Measurements from ENCODE around the gene ZNF189. TPM values are rescaled to one million over a fixed set of nuclear protein-coding genes. Genes with fewer than 3 reads are reported as not detected.

The ZNF189 gene
- 9.9 and 13.2 TPM in 2 replicates for total RNA-seq (2014; rRNA removed; shearing (Covaris generic))

DNA sequence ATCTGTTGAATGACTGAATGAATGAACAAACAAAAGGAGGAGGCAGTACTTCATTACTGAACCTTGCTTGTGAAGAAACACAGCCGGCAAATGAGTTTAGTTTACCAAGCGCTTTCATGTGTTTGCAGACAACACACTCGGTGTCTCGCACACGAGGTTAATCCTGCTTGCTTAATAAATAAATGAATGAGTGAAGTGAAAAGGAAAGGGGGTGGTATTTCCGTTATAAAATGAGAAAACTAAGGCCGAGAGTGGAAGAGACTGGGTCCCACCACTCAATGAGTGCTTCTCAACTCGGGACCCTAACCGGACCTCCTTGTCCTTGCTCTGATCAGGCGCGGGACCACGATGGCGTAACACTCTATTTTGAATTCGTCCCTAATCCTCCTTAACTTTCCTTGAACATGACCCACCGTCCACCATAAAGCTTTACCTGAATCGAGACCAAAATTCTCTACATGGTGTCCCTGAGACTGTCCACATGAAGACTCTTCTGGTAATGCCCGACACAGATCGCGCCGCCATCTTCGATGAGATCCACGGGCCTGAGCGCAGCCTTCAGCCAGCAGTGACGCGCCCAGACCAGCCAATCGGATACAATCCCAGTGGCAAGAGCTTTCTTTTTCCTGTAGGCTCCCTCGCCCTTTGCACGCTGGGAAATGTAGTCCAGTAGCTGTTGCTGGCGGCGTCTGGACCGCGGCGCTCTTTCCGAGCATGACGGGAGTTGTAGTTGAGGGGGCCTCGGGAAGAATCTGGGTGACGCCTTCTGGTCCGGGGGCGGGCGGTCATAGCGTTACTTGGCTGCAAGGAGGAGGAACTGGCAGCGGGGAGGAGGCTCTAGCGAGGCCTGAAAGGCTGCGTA lies at the start of gene ZNF189, which contains the start of gene MRPL50:
TSS of gene ZNF189 (plus strand) at position 784 of the 862 bp plus-strand sequence. CDS start 306 bp downstream, outside the sequence.
TSS of gene MRPL50 (minus strand) at position 551 of the 862 bp plus-strand sequence. CDS start at position 525, 26 bp downstream.
- H3K27me3 ChIP-seq (ENCODE audit: control insufficient read depth, insufficient read depth, low read length), result no peaks in the 10 kb centered on the region
- peaks cover 10% of the 10 kb centered on the region for H3K36me3 ChIP-seq (replicated peaks; ENCODE audit: control insufficient read depth, insufficient read depth, low read length)
- peak within 1 kb of the TSS; percentile 75 for H3K4me3 ChIP-seq (ENCODE audit: insufficient read depth, low read depth, low read length)
- peak; percentile 87 for DNase-seq

GRCh38 chr9:101350285-101350684 lies 48.4 kb upstream of the ZNF189 start:
- H3K36me3 ChIP-seq (replicated peaks; ENCODE audit: control insufficient read depth, insufficient read depth, low read length), result no peaks in the 10 kb centered on the region
- DNase-seq, result no peak
- no peak overlapping the region for H3K4me3 ChIP-seq (ENCODE audit: insufficient read depth, low read depth, low read length)
- H3K27me3 ChIP-seq (ENCODE audit: control insufficient read depth, insufficient read depth, low read length), result no peaks in the 10 kb centered on the region

- no peak overlapping the region for H3K4me3 ChIP-seq (ENCODE audit: insufficient read depth, low read depth, low read length)
- no peaks in the 10 kb centered on the region for H3K36me3 ChIP-seq (replicated peaks; ENCODE audit: control insufficient read depth, insufficient read depth, low read length)
- no peak for DNase-seq
- no peaks in the 10 kb centered on the region for H3K27me3 ChIP-seq (ENCODE audit: control insufficient read depth, insufficient read depth, low read length)
Observed at GRCh38 chr9:101352892-101353463, 45.7 kb upstream of the ZNF189 start.

DNA sequence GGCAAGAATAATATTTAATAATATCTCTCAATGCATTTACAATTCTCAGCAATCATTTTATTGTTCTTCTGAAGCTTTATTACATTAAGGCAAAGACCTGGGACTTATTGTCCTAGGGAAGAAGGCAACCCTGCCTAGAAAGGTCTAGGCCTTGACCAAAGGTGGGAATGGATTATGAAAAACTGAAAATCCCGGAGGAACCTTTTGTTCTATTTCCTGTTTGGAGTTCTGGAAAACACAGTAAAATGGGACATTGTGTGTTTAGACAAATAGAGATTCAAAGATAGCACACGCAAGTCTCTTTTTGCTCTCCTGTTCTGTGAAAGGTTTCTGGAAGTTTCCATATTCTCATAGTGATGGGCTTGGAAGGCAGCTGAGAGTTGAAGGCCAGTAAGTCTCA lies 45.0 kb upstream of the ZNF189 start:
- no peak overlapping the region for H3K4me3 ChIP-seq (ENCODE audit: insufficient read depth, low read depth, low read length)
- DNase-seq, result no peak
- no peaks in the 10 kb centered on the region for H3K27me3 ChIP-seq (ENCODE audit: control insufficient read depth, insufficient read depth, low read length)
- H3K36me3 ChIP-seq (replicated peaks; ENCODE audit: control insufficient read depth, insufficient read depth, low read length), result no peaks in the 10 kb centered on the region

- Histone ChIP-seq H3K36me3 (replicated peaks; ENCODE audit: control insufficient read depth, insufficient read depth, low read length) (no peaks in the 10 kb centered on the region), H3K27me3 (ENCODE audit: control insufficient read depth, insufficient read depth, low read length) (no peaks in the 10 kb centered on the region), H3K4me3 (ENCODE audit: insufficient read depth, low read depth, low read length) (no peak overlapping the region)
- no peak for DNase-seq
Observed at GRCh38 chr9:101354143-101354764, 44.4 kb upstream of the ZNF189 start.

DNA sequence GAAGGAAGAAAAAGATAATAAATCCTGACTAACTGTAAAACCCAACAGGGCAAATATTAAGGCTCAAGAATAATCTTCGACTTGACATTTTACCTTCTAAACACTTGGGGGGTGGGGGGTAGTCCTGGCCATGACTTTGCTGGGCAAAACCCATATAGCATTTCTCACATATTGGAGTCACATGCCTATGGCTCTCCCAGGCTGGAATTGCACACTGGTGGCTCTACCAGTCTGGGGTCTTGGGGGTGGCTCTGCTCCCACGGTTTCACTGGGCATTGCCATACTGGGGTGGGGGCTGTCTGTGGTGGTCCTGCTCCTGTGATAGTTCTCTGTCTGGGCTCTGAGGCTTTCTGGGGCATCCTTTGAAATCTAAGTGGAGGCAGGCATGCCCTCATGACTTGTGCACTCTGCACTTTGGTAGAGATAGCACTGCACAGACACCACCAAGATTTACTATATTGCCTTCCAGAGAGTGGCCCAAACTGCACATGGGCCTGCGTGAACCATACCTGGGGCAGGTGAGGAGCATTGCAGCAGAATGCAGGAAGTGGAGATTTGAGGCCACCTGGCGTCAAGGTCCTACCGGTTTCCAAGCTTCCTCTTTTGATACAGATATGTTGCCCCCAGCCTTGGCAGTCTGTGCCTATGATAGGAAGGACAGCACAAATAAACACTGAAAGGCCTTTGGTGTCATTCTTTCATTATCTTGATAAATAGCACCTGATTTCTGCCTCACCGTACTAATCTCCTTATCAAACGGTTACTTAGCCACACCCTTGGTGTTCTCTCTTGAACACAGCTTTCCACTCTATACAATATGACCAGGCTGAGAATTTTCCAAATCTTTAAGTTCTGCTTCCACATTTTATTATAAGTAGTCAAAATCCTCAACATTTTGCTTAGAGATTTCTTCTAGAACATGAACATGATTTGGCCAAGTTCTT lies 43.6 kb upstream of the ZNF189 start:
- no peak for DNase-seq
- H3K27me3 ChIP-seq (ENCODE audit: control insufficient read depth, insufficient read depth, low read length), result no peaks in the 10 kb centered on the region
- H3K4me3 ChIP-seq (ENCODE audit: insufficient read depth, low read depth, low read length), result no peak overlapping the region
- H3K36me3 ChIP-seq (replicated peaks; ENCODE audit: control insufficient read depth, insufficient read depth, low read length), result no peaks in the 10 kb centered on the region

GRCh38 chr9:101356619-101357018 lies 42.0 kb upstream of the ZNF189 start:
- no peak for DNase-seq

DNA sequence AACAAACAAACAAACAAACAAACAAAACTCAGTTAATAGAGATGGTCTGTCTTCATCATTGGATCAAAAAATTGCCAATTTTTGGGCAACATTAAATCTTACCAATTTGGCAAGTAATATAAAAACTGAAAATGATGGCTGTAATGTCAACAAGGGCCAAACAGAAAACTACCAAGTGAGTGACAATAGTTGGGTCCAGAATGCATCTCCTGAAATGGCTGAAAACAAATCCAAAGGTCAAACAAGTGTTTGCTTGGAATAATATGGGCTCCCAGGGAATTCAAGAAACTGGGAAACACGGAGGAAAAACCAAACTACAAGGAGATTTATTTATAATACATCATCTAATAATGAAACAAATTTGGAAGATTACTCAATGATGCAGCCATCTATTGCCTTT lies 39.0 kb upstream of the ZNF189 start:
- Histone ChIP-seq H3K4me3 (ENCODE audit: insufficient read depth, low read depth, low read length) (no peak overlapping the region), H3K36me3 (replicated peaks; ENCODE audit: control insufficient read depth, insufficient read depth, low read length) (no peaks in the 10 kb centered on the region), H3K27me3 (ENCODE audit: control insufficient read depth, insufficient read depth, low read length) (no peaks in the 10 kb centered on the region)
- DNase-seq, result no peak

More at GRCh38 chr9:101356619-101357018, 42.0 kb upstream of the ZNF189 start:
- no peak overlapping the region for H3K4me3 ChIP-seq (ENCODE audit: insufficient read depth, low read depth, low read length)
- no peaks in the 10 kb centered on the region for H3K27me3 ChIP-seq (ENCODE audit: control insufficient read depth, insufficient read depth, low read length)
- no peaks in the 10 kb centered on the region for H3K36me3 ChIP-seq (replicated peaks; ENCODE audit: control insufficient read depth, insufficient read depth, low read length)

DNA sequence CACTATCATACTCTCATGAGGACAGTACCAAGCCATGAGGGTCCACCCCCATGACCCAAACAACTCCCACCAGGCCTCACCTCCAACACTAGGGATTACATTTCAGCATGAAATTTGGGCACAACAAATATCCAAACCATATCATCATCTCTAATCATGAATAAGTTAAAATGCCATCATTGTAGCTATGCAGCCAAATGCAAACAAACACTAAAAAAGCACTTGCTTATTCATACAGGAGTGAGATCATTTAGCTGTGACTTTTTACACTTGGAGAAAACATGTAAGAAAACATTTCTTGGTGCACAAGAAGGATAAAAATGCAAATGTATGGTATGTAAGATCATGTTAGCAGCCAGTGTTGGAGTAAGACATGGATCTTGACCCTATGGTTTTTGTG lies 38.0 kb upstream of the ZNF189 start:
- no peak for DNase-seq
- Histone ChIP-seq H3K4me3 (ENCODE audit: insufficient read depth, low read depth, low read length) (no peak overlapping the region), H3K27me3 (ENCODE audit: control insufficient read depth, insufficient read depth, low read length) (no peaks in the 10 kb centered on the region), H3K36me3 (replicated peaks; ENCODE audit: control insufficient read depth, insufficient read depth, low read length) (no peaks in the 10 kb centered on the region)

- DNase-seq, result no peak
- H3K4me3 ChIP-seq (ENCODE audit: insufficient read depth, low read depth, low read length), result no peak overlapping the region
- no peaks in the 10 kb centered on the region for H3K27me3 ChIP-seq (ENCODE audit: control insufficient read depth, insufficient read depth, low read length)
- H3K36me3 ChIP-seq (replicated peaks; ENCODE audit: control insufficient read depth, insufficient read depth, low read length), result no peaks in the 10 kb centered on the region
Observed at GRCh38 chr9:101362450-101362849, 36.2 kb upstream of the ZNF189 start.

DNA sequence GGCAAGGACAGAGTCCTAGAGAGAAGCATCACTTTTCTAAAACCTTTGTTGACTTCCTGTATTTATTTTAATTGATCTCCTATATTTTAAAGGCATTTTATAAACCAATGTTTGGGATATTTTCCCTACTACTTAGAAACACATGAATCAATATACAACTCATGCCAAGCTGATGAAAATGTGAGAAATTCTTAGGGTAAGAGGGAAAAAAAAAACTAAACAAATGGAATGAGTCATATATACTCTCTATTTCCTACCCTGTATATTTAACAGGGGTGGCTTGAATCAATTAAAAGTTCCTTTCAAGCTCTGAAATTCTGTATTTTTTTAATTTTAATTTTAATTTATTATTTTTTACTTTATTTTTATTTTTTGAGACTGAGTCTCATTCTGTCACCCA lies 33.5 kb upstream of the ZNF189 start:
- Histone ChIP-seq H3K4me3 (ENCODE audit: insufficient read depth, low read depth, low read length) (no peak overlapping the region), H3K27me3 (ENCODE audit: control insufficient read depth, insufficient read depth, low read length) (no peaks in the 10 kb centered on the region), H3K36me3 (replicated peaks; ENCODE audit: control insufficient read depth, insufficient read depth, low read length) (no peaks in the 10 kb centered on the region)
- DNase-seq, result no peak

DNA sequence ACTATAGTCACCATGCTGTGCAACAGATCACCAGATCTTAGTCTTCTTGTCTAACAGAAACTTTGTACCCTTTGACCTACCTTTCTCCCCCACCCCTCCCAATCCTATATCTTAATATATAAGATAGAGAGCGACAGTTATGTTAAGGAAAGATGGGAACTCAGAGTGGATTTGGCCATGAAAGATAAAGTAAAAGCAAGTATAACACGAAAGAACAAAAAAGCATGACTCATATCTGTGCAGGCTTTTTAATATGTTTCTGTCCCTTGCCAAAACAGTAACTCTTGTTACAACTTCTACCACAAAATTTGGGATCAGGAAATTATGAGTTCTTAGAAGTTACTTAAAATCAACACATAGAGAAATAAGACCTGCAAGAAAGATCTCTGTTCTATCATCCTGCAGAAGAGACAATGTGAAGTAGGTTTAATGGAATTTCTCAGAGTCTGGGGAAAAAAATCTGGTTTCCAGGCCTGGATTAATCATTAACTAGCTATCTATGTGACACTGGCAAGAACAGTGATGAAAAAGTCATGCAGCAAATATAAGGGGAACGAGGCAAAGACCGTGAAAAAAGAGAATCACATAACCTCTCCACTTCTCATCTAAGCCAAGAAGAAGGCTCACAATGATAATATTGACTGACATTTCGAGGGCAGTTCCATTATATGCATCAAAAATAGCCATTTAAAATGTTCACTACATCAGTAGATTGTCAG lies 32.5 kb upstream of the ZNF189 start:
- no peaks in the 10 kb centered on the region for H3K27me3 ChIP-seq (ENCODE audit: control insufficient read depth, insufficient read depth, low read length)
- H3K4me3 ChIP-seq (ENCODE audit: insufficient read depth, low read depth, low read length), result no peak overlapping the region
- H3K36me3 ChIP-seq (replicated peaks; ENCODE audit: control insufficient read depth, insufficient read depth, low read length), result no peaks in the 10 kb centered on the region
- DNase-seq, result no peak

GRCh38 chr9:101367323-101367722 lies 31.3 kb upstream of the ZNF189 start:
- Histone ChIP-seq H3K27me3 (ENCODE audit: control insufficient read depth, insufficient read depth, low read length) (no peaks in the 10 kb centered on the region), H3K4me3 (ENCODE audit: insufficient read depth, low read depth, low read length) (no peak overlapping the region), H3K36me3 (replicated peaks; ENCODE audit: control insufficient read depth, insufficient read depth, low read length) (no peaks in the 10 kb centered on the region)
- no peak for DNase-seq

Data from H7 (cell line).